HK-2 (cell line): ENCODE data around the gene NARF.
"Not testable (repeated sequence)": the region's sequence is repeated elsewhere in the genome, so short reads cannot be mapped to it uniquely, and the experiment has no call there.

Experiments used
- DNase-seq: peaks from one replicate; pipeline ENCODE4 v3.0.0-alpha.2; 2018; ENCODE audit not compliant: unreplicated experiment

The NARF gene

GRCh38 chr17:82446124-82446523 is 12.4 kb upstream of the NARF start:
- DNase-seq = no peak

- no peak for DNase-seq
Observed at GRCh38 chr17:82446649-82447048, 11.9 kb upstream of the NARF start.

DNA sequence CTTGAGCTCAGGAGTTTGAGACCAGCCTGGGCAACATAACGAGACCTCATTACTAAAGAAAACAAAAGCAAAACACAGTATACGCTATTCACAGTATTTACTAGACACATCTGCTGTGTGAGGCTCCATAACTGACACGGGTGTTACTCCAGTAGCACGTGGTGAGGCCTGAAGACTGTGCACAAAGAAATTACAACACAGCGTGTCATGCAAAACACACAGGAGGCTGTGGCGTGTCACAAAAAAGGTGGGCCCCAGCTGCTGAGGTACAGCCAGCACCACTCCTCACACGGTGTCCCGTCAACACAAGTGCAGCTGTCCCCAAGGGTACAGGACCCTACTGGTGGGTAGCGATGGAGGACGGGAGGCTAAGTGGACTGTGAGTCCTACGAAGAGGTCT is 10.7 kb upstream of the NARF start:
- DNase-seq = no peak

- no peak for DNase-seq
Observed at GRCh38 chr17:82449131-82449882, 9.2 kb upstream of the NARF start.

DNA sequence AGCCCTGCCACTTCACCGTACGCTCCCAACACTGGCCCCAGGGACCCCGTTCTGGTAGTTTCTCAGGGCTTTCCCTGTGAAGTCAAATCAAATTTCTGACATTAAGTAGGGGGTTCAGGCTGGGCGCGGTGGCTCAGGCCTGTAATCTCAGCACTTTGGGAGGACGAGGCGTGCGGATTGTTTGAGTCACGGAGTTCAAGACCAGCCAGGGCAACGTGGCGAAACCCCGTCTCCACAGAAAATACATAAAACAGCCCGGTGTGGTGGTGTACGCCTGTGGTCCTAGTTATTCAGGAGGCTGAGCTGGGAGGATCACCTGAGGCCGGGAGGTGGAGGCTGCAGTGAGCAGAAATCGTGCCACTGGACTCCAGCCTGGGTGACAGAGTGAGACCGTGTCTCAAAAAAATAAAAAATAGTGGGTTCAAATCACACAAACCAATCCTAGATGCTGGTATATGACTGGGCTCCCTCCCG is 8.6 kb upstream of the NARF start:
- DNase-seq = no peak

GRCh38 chr17:82450357-82451106 is 8.0 kb upstream of the NARF start, which contains the start of gene CYBC1:
CYBC1 (minus strand) TSS chr17:82450752; CDS start chr17:82449254, 1,498 bp downstream.
- peak; percentile 96 for DNase-seq

DNA sequence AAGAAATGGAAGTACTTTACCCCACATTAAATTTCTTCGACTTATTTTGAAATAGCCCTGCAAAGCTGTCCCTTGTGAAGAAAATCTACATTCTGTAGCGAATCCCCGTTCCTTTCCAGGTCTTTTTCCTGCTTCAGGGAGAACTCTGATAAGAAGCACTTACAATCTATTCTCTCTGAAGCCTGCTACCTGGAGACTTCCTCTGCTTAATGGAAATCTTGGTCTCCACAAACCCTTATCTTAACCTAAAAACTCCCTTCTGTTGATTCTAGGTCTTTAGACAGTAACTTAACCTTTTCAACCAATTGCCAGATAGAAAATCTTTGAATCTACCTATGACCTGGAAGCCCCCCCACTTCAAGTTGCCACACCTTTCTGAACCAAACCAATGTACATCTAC is 6.4 kb upstream of the NARF start:
- no peak for DNase-seq

- DNase-seq = not testable (repeated sequence)
Observed at GRCh38 chr17:82453151-82453550, 5.4 kb upstream of the NARF start.

DNA sequence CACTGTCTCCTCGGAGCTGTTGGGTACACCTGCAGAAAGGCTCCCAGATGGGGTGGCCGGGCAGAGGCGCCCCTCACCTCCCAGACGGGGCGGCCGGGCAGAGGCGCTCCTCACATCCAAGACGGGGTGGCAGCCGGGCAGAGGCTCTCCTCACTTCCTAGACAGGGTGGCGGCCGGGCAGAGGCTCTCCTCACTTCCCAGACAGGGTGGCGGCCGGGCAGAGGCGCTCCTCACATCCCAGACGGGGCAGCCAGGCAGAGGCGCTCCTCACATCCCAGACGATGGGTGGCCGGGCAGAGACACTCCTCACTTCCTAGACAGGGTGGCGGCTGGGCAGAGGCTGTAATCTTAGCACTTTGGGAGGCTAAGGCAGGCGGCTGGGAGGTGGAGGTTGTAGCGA is 4.8 kb upstream of the NARF start:
- DNase-seq = not testable (repeated sequence)

DNA sequence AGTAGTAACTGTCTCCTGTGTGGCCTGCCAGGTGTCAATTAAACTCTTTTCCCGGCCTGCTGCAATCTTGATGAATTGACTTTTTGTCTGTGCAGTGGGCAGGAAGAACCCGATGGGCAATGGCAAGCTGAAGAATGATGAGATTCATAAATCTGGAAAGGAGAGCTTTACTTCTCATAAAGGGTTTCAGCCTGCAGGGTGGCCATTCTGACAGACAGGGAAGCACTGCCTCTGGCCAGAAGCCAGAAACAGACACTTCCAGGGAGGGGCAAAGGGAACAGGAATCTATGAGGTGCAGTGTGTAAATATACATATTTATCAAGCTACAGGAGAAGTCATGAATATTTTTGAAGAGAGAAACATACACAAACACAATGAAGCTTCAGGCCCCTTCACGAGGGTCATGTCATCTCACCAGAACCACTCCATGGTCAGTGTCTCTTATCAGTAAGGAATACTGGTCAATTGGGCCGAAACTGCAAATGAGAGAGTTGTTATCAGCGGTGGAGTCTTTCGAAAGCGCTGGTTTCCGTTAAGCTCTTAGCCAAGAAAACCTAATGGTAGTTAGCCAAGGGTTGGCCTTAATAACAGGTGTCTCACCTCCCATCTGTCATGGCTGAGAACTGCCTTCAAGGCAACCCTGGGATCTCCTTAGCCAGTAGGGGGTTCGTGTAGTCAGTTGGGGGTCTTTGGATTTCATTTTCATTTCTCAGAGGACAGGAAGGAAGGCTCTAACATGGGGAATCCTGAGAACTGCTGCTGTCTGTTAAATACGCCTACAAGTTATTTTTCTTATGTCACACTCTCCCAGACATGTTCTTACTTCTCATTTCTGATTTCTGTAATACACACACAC is 1.2 kb upstream of the NARF start:
- no peak for DNase-seq

GRCh38 chr17:82457929-82458178 is 687 bp upstream of the NARF start:
- no peak for DNase-seq

DNA sequence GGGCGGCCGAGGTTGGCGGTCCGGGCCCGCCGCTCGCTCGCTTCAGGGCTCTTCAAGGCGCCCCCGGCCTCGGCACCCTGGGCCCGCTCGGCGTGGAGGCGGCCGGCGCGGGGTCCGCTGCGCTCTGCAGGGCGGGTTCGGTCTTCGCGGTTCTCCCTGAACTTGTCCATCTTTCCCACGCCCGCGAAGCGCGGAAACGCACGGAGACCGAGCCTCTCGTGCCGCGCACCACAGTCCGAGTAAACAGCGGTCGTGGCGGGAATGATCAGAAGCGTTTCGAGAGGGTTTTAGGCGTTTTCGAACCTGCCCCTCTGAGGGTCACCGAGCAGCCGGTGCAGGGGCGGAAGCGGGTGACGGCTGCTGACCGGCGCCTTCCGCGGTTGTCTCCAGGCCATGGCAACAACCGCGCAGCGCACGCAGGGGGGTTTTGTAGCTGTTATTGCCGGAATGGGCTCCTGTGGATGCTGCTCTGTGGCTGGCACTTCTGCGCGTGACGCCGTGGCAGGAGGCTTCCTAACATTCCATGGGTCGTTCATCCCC is 414 bp downstream of the NARF start:
- DNase-seq = peak; percentile 52

DNA sequence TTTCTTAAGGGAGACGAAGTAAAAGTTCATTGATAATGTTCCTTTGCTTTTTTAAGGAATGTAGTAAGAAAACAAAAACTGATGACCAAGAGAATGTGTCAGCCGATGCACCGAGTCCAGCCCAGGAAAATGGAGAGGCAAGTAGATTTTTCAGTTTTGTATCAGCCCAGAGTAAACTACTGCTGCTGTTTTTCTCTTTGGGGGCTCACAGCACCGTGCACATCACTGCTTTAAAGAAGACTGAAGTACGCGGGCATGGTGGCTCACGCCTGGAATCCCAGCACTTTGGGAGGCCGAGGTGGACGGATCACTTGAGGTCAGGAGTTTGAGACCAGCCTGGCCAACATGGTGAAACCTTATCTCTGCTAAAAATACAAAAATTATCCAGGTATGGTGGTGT is 1.4 kb downstream of the NARF start:
- DNase-seq = not testable (repeated sequence)

- DNase-seq = no peak
Observed at GRCh38 chr17:82461827-82462524, 3.4 kb downstream of the NARF start.

DNA sequence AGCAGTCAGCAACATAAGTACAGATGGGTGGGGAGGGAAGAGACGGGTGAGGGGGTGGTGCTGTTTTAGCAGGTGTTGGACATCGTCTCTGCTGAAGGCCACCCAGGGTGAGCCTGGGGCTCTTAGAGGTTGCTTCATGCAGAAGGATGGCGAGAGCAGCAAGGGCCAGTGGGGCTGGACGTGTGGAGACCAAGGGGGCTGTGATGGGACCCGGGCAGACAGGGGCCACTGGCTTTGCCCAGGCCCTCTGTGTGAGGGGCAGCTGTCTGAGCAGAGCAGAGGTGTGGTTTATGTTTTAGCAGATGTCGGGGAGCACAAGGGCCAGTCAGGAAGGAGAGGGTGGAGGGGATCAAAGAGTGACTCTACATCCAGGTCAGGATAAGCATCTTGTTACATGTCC is 4.8 kb downstream of the NARF start:
- no peak for DNase-seq

- no peak for DNase-seq
Observed at GRCh38 chr17:82463925-82464566, 5.5 kb downstream of the NARF start.

- DNase-seq = no peak
Observed at GRCh38 chr17:82464567-82464929, 6.0 kb downstream of the NARF start.

- DNase-seq = no peak
Observed at GRCh38 chr17:82465023-82465603, 6.6 kb downstream of the NARF start.

GRCh38 chr17:82468692-82469091 is 10.2 kb downstream of the NARF start:
- no peak for DNase-seq

GRCh38 chr17:82470065-82470464 is 11.5 kb downstream of the NARF start:
- no peak for DNase-seq
